H1 (cell line): Measurements from ENCODE around the gene PARD6B. TPM values are rescaled to one million over a fixed set of nuclear protein-coding genes. Genes with fewer than 3 reads are reported as not detected.

Experiments
- CTCF ChIA-PET: fragments of 300-600 bp; sonication (Branson Sonifier 250); formaldehyde crosslinking; loops from one replicate; lab custom pipeline; 2021; ENCODE audit not compliant: partially characterized antibody; lab: Charles Lee
- POLR2A ChIA-PET: fragments of 300-600 bp; sonication (Branson Sonifier 250); formaldehyde crosslinking; loops from one replicate; lab custom pipeline; 2021; ENCODE audit warnings: inconsistent platforms; ENCODE audit not compliant: partially characterized antibody; lab: Charles Lee
- DNase-seq, 2 experiments: peaks; one replicate each; pipeline versions ENCODE4 v3.0.0 to v3.0.0-alpha.2; 2010 to 2022; ENCODE audit warnings: low spot score in 2 of 2, low read depth in 1 of 2, mixed read lengths in 1 of 2
- FAIRE-seq: peaks from 2 replicates; lab custom pipeline; 2011; peaks lifted over from hg19 to GRCh38; lab: Jason Lieb, UNC
- H2AFZ ChIP-seq: 2 replicates; pipeline ENCODE4 v1.8.1; 2012; ENCODE audit warnings: low read length, inconsistent platforms
- H2AK5ac ChIP-seq: 2 replicates; pipeline ENCODE4 v1.6.1; 2013; ENCODE audit warnings: low read depth, low read length
- H2BK120ac ChIP-seq: replicated peaks from 2 replicates; pipeline ENCODE3; 2013; ENCODE audit warnings: low read depth, low read length, inconsistent platforms
- H2BK12ac ChIP-seq: 2 replicates; pipeline ENCODE4 v1.6.1; 2013; ENCODE audit warnings: low read depth, low read length
- H2BK15ac ChIP-seq: 2 replicates; pipeline ENCODE4 v1.6.1; 2013; ENCODE audit warnings: low read length
- H2BK20ac ChIP-seq: 2 replicates; pipeline ENCODE4 v1.6.1; 2013; ENCODE audit warnings: low read length
- H2BK5ac ChIP-seq: 2 replicates; pipeline ENCODE4 v1.6.1; 2013; ENCODE audit warnings: low read depth, low read length
- H3K14ac ChIP-seq: 2 replicates; pipeline ENCODE4 v1.6.1; 2013; ENCODE audit warnings: inconsistent platforms; ENCODE audit not compliant: insufficient read length
- H3K18ac ChIP-seq: 2 replicates; pipeline ENCODE4 v1.6.1; 2013; ENCODE audit warnings: low read length; ENCODE audit errors: extremely low read depth
- H3K23ac ChIP-seq: 2 replicates; pipeline ENCODE4 v1.6.1; 2013; ENCODE audit warnings: inconsistent platforms; ENCODE audit not compliant: insufficient read length
- H3K23me2 ChIP-seq: 2 replicates; pipeline ENCODE4 v1.6.1; 2013; ENCODE audit warnings: low read depth, low read length
- H3K27ac ChIP-seq: 2 replicates; pipeline ENCODE4 v1.6.1; 2011; ENCODE audit warnings: low read depth, low read length, inconsistent platforms
- H3K27me3 ChIP-seq, 4 experiments: replicated peaks in 1 of 4; 1 replicate in 1 of 4; 2 replicates in 3 of 4; pipeline versions ENCODE4 v1.6.1 to v1.8.1; 2011 to 2013; ENCODE audit warnings: low read length in 3 of 4, mild to moderate bottlenecking in 3 of 4, inconsistent platforms in 2 of 4, mixed read lengths in 2 of 4, moderate library complexity in 1 of 4; ENCODE audit not compliant: control insufficient read depth in 3 of 4, insufficient read depth in 3 of 4; ENCODE audit errors: extremely low read depth in 1 of 4
- H3K36me3 ChIP-seq, 4 experiments: 2 replicates each; pipeline versions ENCODE4 v1.6.1 to v1.8.1; 2011 to 2013; ENCODE audit warnings: mild to moderate bottlenecking in 4 of 4, low read length in 3 of 4, moderate library complexity in 2 of 4, control low read depth in 1 of 4, inconsistent platforms in 1 of 4; ENCODE audit not compliant: insufficient read depth in 4 of 4, control insufficient read depth in 2 of 4
- H3K4ac ChIP-seq: replicated peaks from 2 replicates; pipeline ENCODE3; 2013; ENCODE audit warnings: low read length, low read depth, mixed read lengths, inconsistent platforms; ENCODE audit not compliant: insufficient read length
- H3K4me1 ChIP-seq, 4 experiments: replicated peaks in 1 of 4; 1 replicate in 1 of 4; 2 replicates in 3 of 4; pipeline versions ENCODE4 v1.6.1 to v1.8.1; 2011 to 2013; ENCODE audit warnings: low read length in 3 of 4, inconsistent platforms in 2 of 4, mixed read lengths in 1 of 4; ENCODE audit not compliant: insufficient read depth in 4 of 4, control insufficient read depth in 3 of 4
- H3K4me2 ChIP-seq, 2 experiments: 2 replicates each; pipeline versions ENCODE4 v1.6.1 to v1.8.1; 2011 to 2013; ENCODE audit warnings: low read depth in 2 of 2, low read length in 2 of 2, control low read depth in 1 of 2, inconsistent platforms in 1 of 2, mild to moderate bottlenecking in 1 of 2; ENCODE audit not compliant: insufficient read depth in 1 of 2
- H3K4me3 ChIP-seq, 4 experiments: fragments of 200-600, 300-600 bp in 1 of 4; sonication (generic), shearing (Covaris generic), sonication (Bioruptor Twin) in 1 of 4; 2 replicates each; pipeline versions ENCODE4 v1.5.1 to v1.8.1; 2011 to 2016; ENCODE audit warnings: low read length in 4 of 4, low read depth in 3 of 4, control low read depth in 2 of 4, inconsistent platforms in 2 of 4, mild to moderate bottlenecking in 2 of 4, mixed read lengths in 1 of 4, moderate library complexity in 1 of 4; ENCODE audit not compliant: insufficient read depth in 2 of 4; ENCODE audit errors: extremely low read depth in 1 of 4
- H3K56ac ChIP-seq: replicated peaks from 2 replicates; pipeline ENCODE3; 2013; ENCODE audit warnings: low read depth, mild to moderate bottlenecking, mixed read lengths, low read length, inconsistent platforms; ENCODE audit not compliant: insufficient read length
- H3K79me1 ChIP-seq: 2 replicates; pipeline ENCODE4 v1.6.1; 2013; ENCODE audit warnings: low read depth, low read length, control low read depth
- H3K79me2 ChIP-seq, 2 experiments: 2 replicates each; pipeline versions ENCODE4 v1.6.1 to v1.8.1; 2012 to 2013; ENCODE audit warnings: low read length in 2 of 2, mild to moderate bottlenecking in 2 of 2, inconsistent platforms in 1 of 2; ENCODE audit not compliant: insufficient read depth in 2 of 2, control insufficient read depth in 1 of 2
- H3K9ac ChIP-seq, 4 experiments: replicated peaks in 1 of 4; 1 replicate in 1 of 4; 2 replicates in 3 of 4; pipeline versions ENCODE4 v1.6.1 to v1.8.1; 2011 to 2013; ENCODE audit warnings: low read depth in 3 of 4, low read length in 3 of 4, control low read depth in 2 of 4, mild to moderate bottlenecking in 2 of 4, moderate library complexity in 2 of 4, inconsistent platforms in 1 of 4; ENCODE audit errors: extremely low read depth in 1 of 4
- H3K9me3 ChIP-seq, 2 experiments: 2 replicates each; pipeline versions ENCODE4 v1.6.1 to v1.8.1; 2012 to 2013; ENCODE audit warnings: mild to moderate bottlenecking in 2 of 2, moderate library complexity in 2 of 2, control low read depth in 1 of 2, inconsistent platforms in 1 of 2, low read depth in 1 of 2, low read length in 1 of 2, mixed read lengths in 1 of 2; ENCODE audit not compliant: insufficient read depth in 2 of 2
- H4K20me1 ChIP-seq, 2 experiments: replicated peaks in 1 of 2; 2 replicates each; pipeline versions ENCODE3 to v1.8.1; 2011 to 2013; ENCODE audit warnings: inconsistent platforms in 2 of 2, low read length in 2 of 2, mild to moderate bottlenecking in 1 of 2; ENCODE audit not compliant: insufficient read depth in 2 of 2, control insufficient read depth in 1 of 2
- H4K5ac ChIP-seq: 2 replicates; pipeline ENCODE4 v1.6.1; 2013; ENCODE audit warnings: low read length, low read depth, mixed read lengths, inconsistent platforms; ENCODE audit not compliant: insufficient read length
- H4K8ac ChIP-seq: 2 replicates; pipeline ENCODE4 v1.8.0; 2013; ENCODE audit warnings: mild to moderate bottlenecking, moderate library complexity, low read length, inconsistent platforms; ENCODE audit not compliant: insufficient read depth; ENCODE audit errors: extremely low read depth
- H4K91ac ChIP-seq: replicated peaks from 2 replicates; pipeline ENCODE3; 2013; ENCODE audit warnings: low read length, mixed read lengths, inconsistent platforms; ENCODE audit not compliant: insufficient read length
- CEBPB ChIP-seq: IDR thresholded peaks from 2 replicates; pipeline ENCODE4 v1.6.1; 2012; ENCODE audit warnings: low read depth, low read length
- FOSL1 ChIP-seq: IDR thresholded peaks from 2 replicates; pipeline ENCODE4 v1.6.1; 2011; ENCODE audit warnings: mild to moderate bottlenecking, low read depth, low read length, moderate library complexity; ENCODE audit not compliant: insufficient read depth
- GABPA ChIP-seq: IDR thresholded peaks from 2 replicates; pipeline ENCODE4 v1.6.1; 2011; ENCODE audit warnings: mild to moderate bottlenecking, low read length, moderate library complexity, borderline replicate concordance; ENCODE audit not compliant: insufficient read depth
- GTF2F1 ChIP-seq: IDR thresholded peaks from 2 replicates; pipeline ENCODE4 v1.6.1; 2012; ENCODE audit warnings: low read depth, low read length, improper control_type of control experiment, borderline replicate concordance
- HDAC6 ChIP-seq: IDR thresholded peaks from one replicate; pipeline ENCODE4 v1.7.1; 2012; ENCODE audit warnings: low read depth, mild to moderate bottlenecking, inconsistent platforms, low read length, moderate library complexity
- KDM1A ChIP-seq: fragments of 200-600, 300-600 bp; sonication (generic); IDR thresholded peaks from 2 replicates; pipeline ENCODE4 v1.7.1; 2016; ENCODE audit warnings: mild to moderate bottlenecking, low read length, borderline replicate concordance
- MAFK ChIP-seq: IDR thresholded peaks from 2 replicates; pipeline ENCODE4 v1.6.1; 2012; ENCODE audit warnings: low read depth, mild to moderate bottlenecking, improper control_type of control experiment, low read length
- POLR2A ChIP-seq, 2 experiments: IDR thresholded peaks; 1 replicate in 1 of 2; 2 replicates in 1 of 2; pipeline ENCODE4 v1.6.1; 2011; ENCODE audit warnings: low read depth in 2 of 2, low read length in 2 of 2, mild to moderate bottlenecking in 2 of 2; ENCODE audit errors: control extremely low read depth in 1 of 2
- SP2 ChIP-seq: IDR thresholded peaks from 2 replicates; pipeline ENCODE4 v1.6.1; 2012; ENCODE audit warnings: mild to moderate bottlenecking, low read length, inconsistent platforms
- SRF ChIP-seq: IDR thresholded peaks from 2 replicates; pipeline ENCODE4 v1.6.1; 2011; ENCODE audit warnings: mild to moderate bottlenecking, low read depth, low read length, moderate library complexity
- WGBS, 2 experiments: shearing (Covaris generic) in 1 of 2; methylation state at CpG; one replicate each; pipeline versions ENCODE4 v1.1.6 to v1.1.7; 2013 to 2015; ENCODE audit warnings: low lambda C conversion rate in 2 of 2, mixed read lengths in 2 of 2, inconsistent platforms in 1 of 2, low coverage in 1 of 2, missing lambda C conversion rate in 1 of 2; ENCODE audit not compliant: insufficient replicate concordance in 2 of 2, insufficient coverage in 1 of 2, insufficient read length in 1 of 2; ENCODE audit errors: extremely low coverage in 1 of 2, missing lambda C conversion rate in 1 of 2; 5-methylcytosine and 5-hydroxymethylcytosine counted together
- polyA plus RNA-seq, 7 experiments: library from polyadenylated mRNA; depleted of rRNA in 3 of 7; stranded (reverse) in 5 of 7; unstranded in 2 of 7; fragments of >200 nt in 5 of 7; fragments of 200-250 nt in 2 of 7; gene quantifications; 1 replicate in 5 of 7; 2 replicates in 1 of 7; 4 replicates in 1 of 7; pipeline versions ENCODE4 v1.2.1 to v1.2.3, GENCODE V29; 2011 to 2013; ENCODE audit warnings: missing spikeins in 2 of 7, mixed read lengths in 2 of 7
- total RNA-seq: library from RNA; stranded (reverse); fragmentation: NEBNext Ultra II Directional; extraction: Animal tissue kit (Norgen Biotek cat#: 25700); gene quantifications from 2 replicates; pipeline ENCODE4 v1.2.1, GENCODE V29; 2021

PARD6B gene
- total and polyA plus RNA-seq, 2 of the 8 experiments (the other 6 are each of a cell fraction or from before 2014, with no cell fraction given) = 5.2 to 34.1 TPM

DNA sequence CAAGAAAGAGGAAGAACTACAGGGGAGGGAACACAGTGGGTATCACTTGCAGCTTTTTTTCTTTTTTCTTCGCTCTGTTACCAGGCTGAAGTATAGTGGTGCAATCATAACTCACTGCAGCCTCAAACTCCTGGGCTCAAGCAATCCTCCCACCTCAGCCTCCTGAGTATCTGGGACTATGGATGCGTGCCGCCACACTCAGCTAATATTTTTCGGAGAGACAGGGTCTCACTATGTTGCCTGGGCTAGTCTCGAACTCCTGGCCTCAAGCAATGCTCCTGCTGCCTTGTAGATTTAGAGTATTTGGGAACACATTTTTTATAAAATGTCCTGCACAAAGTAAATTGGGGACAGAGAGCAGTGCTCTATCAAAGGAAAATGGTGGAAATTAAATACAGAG, 28.3 kb downstream of the PARD6B start:
- Histone ChIP-seq H3K79me2 (no peaks in the 10 kb centered on the region), H2AK5ac (no peak overlapping the region), H3K23ac (no peak overlapping the region), H3K4me1 (peaks cover 0 to 4% (median 3%) of the 10 kb centered on the region in 4 experiments; a peak in 3 of 7 replicates), H2BK12ac (no peak overlapping the region), H4K91ac (no peak overlapping the region), H3K56ac (no peak overlapping the region), H2BK15ac (no peak overlapping the region), H3K79me1 (no peaks in the 10 kb centered on the region), H2AFZ (no peak overlapping the region)
- POLR2A ChIA-PET = no interaction called here
- DNase-seq = peak in 1 of 2 experiments; percentile 27
- WGBS, 2 experiments = 82% methylated on average over 5 of the region's 5 CpGs; no CpG with 5 or more reads in 1 of the 2 experiments
- CTCF ChIA-PET = interaction anchor here (0.5 to 2.0 kb wide), 4 partner anchors 10 to 131 kb away, joined by 3 to 10 read pairs (median 4); no protein-coding TSS in a partner anchor
- TF ChIP-seq POLR2A (IDR thresholded peaks at IDR 0.05; ENCODE audit: control extremely low read depth in 1 of 2, low read depth in 2 of 2, low read length in 2 of 2) (no peak), MAFK (no peak), HDAC6 (no peak), SRF (no peak), KDM1A (no peak), FOSL1 (no peak), SP2 (no peak), GTF2F1 (no peak), GABPA (no peak), CEBPB (no peak)
- TF ChIP-seq, all 59 proteins: peak for 0
- no peak for FAIRE-seq
- Histone ChIP-seq H3K9me3 (no peaks in the 10 kb centered on the region), H3K36me3 (no peaks in the 10 kb centered on the region), H3K27ac (no peak overlapping the region), H4K5ac (no peak overlapping the region), H2BK5ac (no peak overlapping the region), H3K18ac (no peak overlapping the region), H3K4ac (no peak overlapping the region), H4K20me1 (no peaks in the 10 kb centered on the region), H3K23me2 (0 out of 2 replicates have a peak, but pooled peaks cover 2% of the 10 kb centered on the region), H2BK20ac (no peak overlapping the region), H4K8ac (no peak overlapping the region), H3K4me2 (no peak overlapping the region), H3K14ac (no peak overlapping the region), H3K4me3 (no peak overlapping the region), H2BK120ac (no peak overlapping the region), H3K27me3 (no peaks in the 10 kb centered on the region), H3K9ac (no peak overlapping the region)
